ENCODE results near the gene ACBD4.
A peak's percentile ranks its signal among the peaks of the same experiment; 100 is the strongest.

ACBD4 gene
- 5.1 to 25.0 (median 10.8) reads per million in 9 experiments for total RNA-seq

- Mint-ChIP-seq H3K36me3 (ENCODE audit: insufficient read depth) (peaks cover 22% of the 10 kb centered on the region), H3K27ac (peak within 1 kb of the TSS; percentile 63 to 87), H3K9me3 (no peaks in the 10 kb centered on the region), H3K4me3 (peak within 1 kb of the TSS; percentile 85 to 87), H3K4me1 (ENCODE audit: low read depth in 2 of 2) (peaks cover 6 to 29% of the 10 kb centered on the region in 2 donors), H3K27me3 (peaks cover 0 to 12% of the 10 kb centered on the region in 2 donors)
- DNase-seq = peak; percentile 98 to 99 (median 99)
- ATAC-seq (replicated peaks) = peak; percentile 88
Measured at GRCh38 chr17:45135192-45135977, at the start of gene ACBD4. ACBD4 (plus strand) TSS chr17:45135687; CDS start chr17:45136145, 458 bp downstream.

GRCh38 chr17:45086391-45086790 is 49.1 kb upstream of the ACBD4 start:
- no peak for ATAC-seq (replicated peaks)
- no peak overlapping the region for H3K27ac Mint-ChIP-seq
- peaks cover 79% of the 10 kb centered on the region for H3K36me3 Mint-ChIP-seq (ENCODE audit: insufficient read depth)
- H3K4me1 Mint-ChIP-seq (ENCODE audit: low read depth in 2 of 2) = no peaks in the 10 kb centered on the region
- no peak overlapping the region for H3K4me3 Mint-ChIP-seq
- H3K9me3 Mint-ChIP-seq = no peaks in the 10 kb centered on the region
- no peak for DNase-seq
- no peaks in the 10 kb centered on the region for H3K27me3 Mint-ChIP-seq

- H3K36me3 Mint-ChIP-seq (ENCODE audit: insufficient read depth) = peaks cover 78% of the 10 kb centered on the region
- no peak overlapping the region for H3K4me3 Mint-ChIP-seq
- DNase-seq (no peak), ATAC-seq (replicated peaks) (no peak)
- H3K4me1 Mint-ChIP-seq (ENCODE audit: low read depth in 2 of 2) = no peaks in the 10 kb centered on the region
- no peaks in the 10 kb centered on the region for H3K27me3 Mint-ChIP-seq
- H3K27ac Mint-ChIP-seq = no peak overlapping the region
- no peaks in the 10 kb centered on the region for H3K9me3 Mint-ChIP-seq
Measured at GRCh38 chr17:45086865-45087503, 48.5 kb upstream of the ACBD4 start.

- no peak overlapping the region for H3K27ac Mint-ChIP-seq
- no peaks in the 10 kb centered on the region for H3K4me1 Mint-ChIP-seq (ENCODE audit: low read depth in 2 of 2)
- H3K4me3 Mint-ChIP-seq = no peak overlapping the region
- DNase-seq = no peak
- no peaks in the 10 kb centered on the region for H3K9me3 Mint-ChIP-seq
- ATAC-seq (replicated peaks) = no peak
- H3K36me3 Mint-ChIP-seq (ENCODE audit: insufficient read depth) = peaks cover 72% of the 10 kb centered on the region
- no peaks in the 10 kb centered on the region for H3K27me3 Mint-ChIP-seq
Measured at GRCh38 chr17:45087504-45087975, 47.9 kb upstream of the ACBD4 start.

- no peaks in the 10 kb centered on the region for H3K27me3 Mint-ChIP-seq
- ATAC-seq (replicated peaks) (no peak), DNase-seq (no peak)
- no peak overlapping the region for H3K4me3 Mint-ChIP-seq
- H3K4me1 Mint-ChIP-seq (ENCODE audit: low read depth in 2 of 2) = no peaks in the 10 kb centered on the region
- peaks cover 71% of the 10 kb centered on the region for H3K36me3 Mint-ChIP-seq (ENCODE audit: insufficient read depth)
- H3K9me3 Mint-ChIP-seq = no peaks in the 10 kb centered on the region
- no peak overlapping the region for H3K27ac Mint-ChIP-seq
Measured at GRCh38 chr17:45087978-45088377, 47.5 kb upstream of the ACBD4 start.

GRCh38 chr17:45088741-45089140 is 46.7 kb upstream of the ACBD4 start:
- ATAC-seq (replicated peaks) (no peak), DNase-seq (no peak)
- Mint-ChIP-seq H3K4me1 (ENCODE audit: low read depth in 2 of 2) (no peaks in the 10 kb centered on the region), H3K27ac (no peak overlapping the region), H3K4me3 (no peak overlapping the region), H3K9me3 (no peaks in the 10 kb centered on the region), H3K36me3 (ENCODE audit: insufficient read depth) (peaks cover 73% of the 10 kb centered on the region), H3K27me3 (no peaks in the 10 kb centered on the region)

- H3K9me3 Mint-ChIP-seq = no peaks in the 10 kb centered on the region
- no peaks in the 10 kb centered on the region for H3K27me3 Mint-ChIP-seq
- no peaks in the 10 kb centered on the region for H3K4me1 Mint-ChIP-seq (ENCODE audit: low read depth in 2 of 2)
- no peak overlapping the region for H3K4me3 Mint-ChIP-seq
- DNase-seq = no peak
- peaks cover 77% of the 10 kb centered on the region for H3K36me3 Mint-ChIP-seq (ENCODE audit: insufficient read depth)
- H3K27ac Mint-ChIP-seq = peak overlapping the region; percentile 32 to 51
- no peak for ATAC-seq (replicated peaks)
Measured at GRCh38 chr17:45090711-45091110, 44.8 kb upstream of the ACBD4 start.

- Mint-ChIP-seq H3K4me1 (ENCODE audit: low read depth in 2 of 2) (peaks cover 0 to 1% of the 10 kb centered on the region in 2 donors), H3K4me3 (no peak overlapping the region), H3K27ac (peak overlapping the region; percentile 51 to 84), H3K9me3 (no peaks in the 10 kb centered on the region), H3K36me3 (ENCODE audit: insufficient read depth) (peaks cover 77% of the 10 kb centered on the region), H3K27me3 (no peaks in the 10 kb centered on the region)
- no peak for DNase-seq
- ATAC-seq (replicated peaks) = no peak
Measured at GRCh38 chr17:45091778-45092425, 43.6 kb upstream of the ACBD4 start.

GRCh38 chr17:45092911-45093430 is 42.5 kb upstream of the ACBD4 start:
- Mint-ChIP-seq H3K9me3 (no peaks in the 10 kb centered on the region), H3K27me3 (no peaks in the 10 kb centered on the region), H3K4me1 (ENCODE audit: low read depth in 2 of 2) (peaks cover 0 to 1% of the 10 kb centered on the region in 2 donors), H3K27ac (peak overlapping the region in 1 of 2 donors; percentile 84), H3K36me3 (ENCODE audit: insufficient read depth) (peaks cover 77% of the 10 kb centered on the region), H3K4me3 (no peak overlapping the region)
- ATAC-seq (replicated peaks) = no peak
- no peak for DNase-seq

- Mint-ChIP-seq H3K4me1 (ENCODE audit: low read depth in 2 of 2) (peaks cover 0 to 3% of the 10 kb centered on the region in 2 donors), H3K36me3 (ENCODE audit: insufficient read depth) (peaks cover 73% of the 10 kb centered on the region), H3K4me3 (no peak overlapping the region), H3K27me3 (no peaks in the 10 kb centered on the region), H3K27ac (no peak overlapping the region), H3K9me3 (no peaks in the 10 kb centered on the region)
- DNase-seq (no peak), ATAC-seq (replicated peaks) (no peak)
Measured at GRCh38 chr17:45093444-45094110, 41.9 kb upstream of the ACBD4 start.

GRCh38 chr17:45096141-45096540 is 39.3 kb upstream of the ACBD4 start:
- Mint-ChIP-seq H3K36me3 (ENCODE audit: insufficient read depth) (peaks cover 78% of the 10 kb centered on the region), H3K9me3 (no peaks in the 10 kb centered on the region), H3K27me3 (no peaks in the 10 kb centered on the region), H3K4me3 (no peak overlapping the region), H3K27ac (peak overlapping the region in 1 of 2 donors; percentile 46), H3K4me1 (ENCODE audit: low read depth in 2 of 2) (peaks cover 3% of the 10 kb centered on the region in 2 donors)
- ATAC-seq (replicated peaks) (no peak), DNase-seq (no peak)

- no peak for DNase-seq
- Mint-ChIP-seq H3K27ac (peak overlapping the region in 1 of 2 donors; percentile 46), H3K4me1 (ENCODE audit: low read depth in 2 of 2) (peaks cover 3% of the 10 kb centered on the region in 2 donors), H3K27me3 (no peaks in the 10 kb centered on the region), H3K9me3 (no peaks in the 10 kb centered on the region), H3K36me3 (ENCODE audit: insufficient read depth) (peaks cover 79% of the 10 kb centered on the region), H3K4me3 (no peak overlapping the region)
- ATAC-seq (replicated peaks) = no peak
Measured at GRCh38 chr17:45096926-45097325, 38.6 kb upstream of the ACBD4 start.

Measured in effector memory CD8-positive, alpha-beta T cell (primary cell).